T-cell (primary cell): ENCODE data around the gene MYO3A. TPM values are rescaled to one million over a fixed set of nuclear protein-coding genes. Genes with fewer than 3 reads are reported as not detected.

Experiments used
- ATAC-seq, 4 experiments: fragments of 200-7000 bp in 3 of 4; fragments of 150-1000 bp in 1 of 4; cut with Tn5 transposase; replicated peaks in 1 of 4; 1 replicate in 3 of 4; 2 replicates in 1 of 4; pipeline ENCODE4 v1.10.0; 2021; ENCODE audit warnings: moderate library complexity in 3 of 4, mild to moderate bottlenecking in 2 of 4, moderate number of reproducible peaks in 1 of 4
- CTCF ChIA-PET, 2 donors: fragments of 300-600 bp; sonication (Branson Sonifier 250); formaldehyde crosslinking; loops; one replicate each; lab custom pipeline; 2022; ENCODE audit warnings: antibody characterized with exemption in 2 of 2; lab: Charles Lee
- POLR2A ChIA-PET, 2 donors: fragments of 300-600 bp; sonication (Branson Sonifier 250); formaldehyde crosslinking; loops; one replicate each; lab custom pipeline; 2022; ENCODE audit warnings: antibody characterized with exemption in 2 of 2; lab: Charles Lee
- DNase-seq, 35 experiments: peaks; one replicate each; pipeline versions ENCODE4 v3.0.0 to v3.0.0-alpha.2; 2013 to 2023
- H3K27ac ChIP-seq: one replicate; pipeline ENCODE4 v1.5.1; 2013; ENCODE audit warnings: low read length
- H3K27me3 ChIP-seq, 2 experiments: replicated peaks in 1 of 2; 1 replicate in 1 of 2; 2 replicates in 1 of 2; pipeline versions ENCODE4 v1.6.1 to v1.7.0; 2013; ENCODE audit warnings: low read length in 1 of 2, mixed read lengths in 1 of 2; ENCODE audit not compliant: control insufficient read depth in 2 of 2, insufficient read depth in 2 of 2; ENCODE audit errors: extremely low read depth in 1 of 2
- H3K36me3 ChIP-seq, 2 donors: 1 replicate in 1 of 2; 2 replicates in 1 of 2; pipeline versions ENCODE4 v1.6.1 to v1.7.0; 2013; ENCODE audit warnings: low read length in 1 of 2; ENCODE audit not compliant: control insufficient read depth in 2 of 2, insufficient read depth in 1 of 2; ENCODE audit errors: extremely low read depth in 1 of 2
- H3K4me1 ChIP-seq, 2 experiments: 1 replicate in 1 of 2; 2 replicates in 1 of 2; pipeline versions ENCODE4 v1.6.1 to v1.7.0; 2013; ENCODE audit warnings: low read length in 2 of 2, mixed read lengths in 1 of 2; ENCODE audit not compliant: insufficient read depth in 2 of 2, control insufficient read depth in 1 of 2; ENCODE audit errors: extremely low read depth in 1 of 2
- H3K4me3 ChIP-seq, 2 donors: 1 replicate in 1 of 2; 2 replicates in 1 of 2; pipeline versions ENCODE4 v1.5.1 to v1.7.0; 2013; ENCODE audit warnings: mild to moderate bottlenecking in 2 of 2, low read length in 1 of 2, moderate library complexity in 1 of 2; ENCODE audit not compliant: control insufficient read depth in 1 of 2; ENCODE audit errors: extremely low read depth in 1 of 2
- H3K9me3 ChIP-seq: 2 replicates; pipeline ENCODE4 v1.7.0; 2013
- H3K27ac Mint-ChIP-seq, 2 donors: one replicate each; pipeline ENCODE4 v1.8.0; 2020 to 2021; ENCODE audit warnings: mild to moderate bottlenecking in 2 of 2, mixed read lengths in 2 of 2
- H3K27me3 Mint-ChIP-seq, 2 donors: one replicate each; pipeline ENCODE4 v1.8.0; 2021 to 2022; ENCODE audit warnings: mixed read lengths in 2 of 2
- H3K36me3 Mint-ChIP-seq: one replicate; pipeline ENCODE4 v1.8.0; 2021; ENCODE audit warnings: mixed read lengths
- H3K4me1 Mint-ChIP-seq, 3 donors: one replicate each; pipeline ENCODE4 v1.8.0; 2020 to 2022; ENCODE audit warnings: mixed read lengths in 3 of 3, mild to moderate bottlenecking in 1 of 3
- H3K4me3 Mint-ChIP-seq, 3 donors: one replicate each; pipeline ENCODE4 v1.8.0; 2020 to 2022; ENCODE audit warnings: mild to moderate bottlenecking in 3 of 3, mixed read lengths in 3 of 3, moderate library complexity in 3 of 3
- H3K9me3 Mint-ChIP-seq, 3 donors: one replicate each; pipeline ENCODE4 v1.8.0; 2020 to 2022; ENCODE audit warnings: mixed read lengths in 3 of 3
- WGBS: methylation state at CpG from one replicate; pipeline ENCODE4 v1.1.5; 2013; ENCODE audit warnings: missing lambda C conversion rate; ENCODE audit not compliant: insufficient coverage; 5-methylcytosine and 5-hydroxymethylcytosine counted together
- total RNA-seq, 35 experiments: library from RNA in 6 of 35; stranded (reverse) in 6 of 35; fragments of 120-200 nt in 1 of 35; gene quantifications; one replicate each; pipeline versions ENCODE4 v1.2.1 to v1.2.4 and lab custom pipeline; 2013 to 2026

The MYO3A gene
- total RNA-seq, 5 donors from 2014 or later (not counting 1 experiment from before 2014, with no cell fraction given): 0.16 to 0.46 TPM; not detected in 3

GRCh38 chr10:25938405-25938804 is 4.4 kb downstream of the MYO3A start:
- Mint-ChIP-seq H3K4me1 (peaks cover 5 to 10% (median 8%) of the 10 kb centered on the region in 3 donors), H3K9me3 (no peaks in the 10 kb centered on the region), H3K4me3 (no peak overlapping the region), H3K27me3 (peaks cover 30 to 49% of the 10 kb centered on the region in 2 donors), H3K27ac (no peak overlapping the region), H3K36me3 (no peaks in the 10 kb centered on the region)
- no peak overlapping the region for H3K27ac ChIP-seq
- POLR2A ChIA-PET: no interaction called here
- ATAC-seq (no peak), DNase-seq (no peak)
- peaks cover 3% of the 10 kb centered on the region for H3K9me3 ChIP-seq
- H3K27me3 ChIP-seq: peaks cover 8 to 15% of the 10 kb centered on the region in 2 experiments
- no peaks in the 10 kb centered on the region for H3K36me3 ChIP-seq
- peaks cover 0 to 8% of the 10 kb centered on the region in 2 experiments for H3K4me1 ChIP-seq
- CTCF ChIA-PET: no interaction called here
- no peak overlapping the region for H3K4me3 ChIP-seq

GRCh38 chr10:25944771-25945170 is 10.7 kb downstream of the MYO3A start:
- Histone ChIP-seq H3K4me1 (no peaks in the 10 kb centered on the region), H3K9me3 (no peaks in the 10 kb centered on the region), H3K36me3 (no peaks in the 10 kb centered on the region), H3K4me3 (no peak overlapping the region), H3K27me3 (no peaks in the 10 kb centered on the region), H3K27ac (no peak overlapping the region)
- H3K36me3 Mint-ChIP-seq: no peaks in the 10 kb centered on the region
- CTCF ChIA-PET: no interaction called here
- DNase-seq: no peak
- POLR2A ChIA-PET: no interaction called here
- no CpG with 5 or more reads among the region's 2 CpGs for WGBS
- H3K4me1 Mint-ChIP-seq: no peaks in the 10 kb centered on the region
- peaks cover 8 to 31% of the 10 kb centered on the region in 2 donors for H3K27me3 Mint-ChIP-seq
- no peak for ATAC-seq
- no peak overlapping the region for H3K4me3 Mint-ChIP-seq
- no peak overlapping the region for H3K27ac Mint-ChIP-seq
- H3K9me3 Mint-ChIP-seq: peaks cover 7 to 15% (median 8%) of the 10 kb centered on the region in 3 donors

GRCh38 chr10:25952857-25953256 is 18.8 kb downstream of the MYO3A start:
- POLR2A ChIA-PET: no interaction called here
- ATAC-seq (no peak), DNase-seq (no peak)
- H3K9me3 ChIP-seq: no peaks in the 10 kb centered on the region
- Mint-ChIP-seq H3K9me3 (peaks cover 4 to 13% (median 8%) of the 10 kb centered on the region in 3 donors), H3K27ac (no peak overlapping the region), H3K4me3 (no peak overlapping the region), H3K27me3 (peaks cover 4 to 14% of the 10 kb centered on the region in 2 donors), H3K4me1 (no peaks in the 10 kb centered on the region), H3K36me3 (no peaks in the 10 kb centered on the region)
- H3K36me3 ChIP-seq: no peaks in the 10 kb centered on the region
- WGBS: no CpG with 5 or more reads among the region's 2 CpGs
- H3K4me3 ChIP-seq: no peak overlapping the region
- no peaks in the 10 kb centered on the region for H3K4me1 ChIP-seq
- no peak overlapping the region for H3K27ac ChIP-seq
- CTCF ChIA-PET: no interaction called here
- no peaks in the 10 kb centered on the region for H3K27me3 ChIP-seq

- CTCF ChIA-PET: no interaction called here
- ATAC-seq: no peak
Measured at GRCh38 chr10:25954851-25955250, 20.8 kb downstream of the MYO3A start.

GRCh38 chr10:25959540-25960232 is 25.7 kb downstream of the MYO3A start:
- H3K9me3 ChIP-seq: no peaks in the 10 kb centered on the region
- no peak for ATAC-seq
- H3K4me3 ChIP-seq: no peak overlapping the region
- no peaks in the 10 kb centered on the region for H3K27me3 ChIP-seq
- DNase-seq: no peak
- no peak overlapping the region for H3K4me3 Mint-ChIP-seq
- WGBS: 44% methylated on average over 2 of the region's 3 CpGs
- no peak overlapping the region for H3K27ac Mint-ChIP-seq
- POLR2A ChIA-PET: no interaction called here
- no peaks in the 10 kb centered on the region for H3K4me1 Mint-ChIP-seq
- CTCF ChIA-PET: no interaction called here
- H3K27me3 Mint-ChIP-seq: peaks cover 5 to 7% of the 10 kb centered on the region in 2 donors
- no peaks in the 10 kb centered on the region for H3K36me3 Mint-ChIP-seq
- H3K9me3 Mint-ChIP-seq: peaks cover 11 to 23% (median 13%) of the 10 kb centered on the region in 3 donors
- no peak overlapping the region for H3K27ac ChIP-seq
- H3K36me3 ChIP-seq: no peaks in the 10 kb centered on the region
- H3K4me1 ChIP-seq: no peaks in the 10 kb centered on the region

More at GRCh38 chr10:25954851-25955250, 20.8 kb downstream of the MYO3A start:
- Mint-ChIP-seq H3K27ac (no peak overlapping the region), H3K4me3 (no peak overlapping the region), H3K36me3 (no peaks in the 10 kb centered on the region), H3K4me1 (no peaks in the 10 kb centered on the region), H3K9me3 (peaks cover 8 to 23% (median 11%) of the 10 kb centered on the region in 3 donors), H3K27me3 (peaks cover 4 to 13% of the 10 kb centered on the region in 2 donors)
- no CpG with 5 or more reads among the region's 1 CpG for WGBS
- H3K9me3 ChIP-seq: no peaks in the 10 kb centered on the region
- H3K27me3 ChIP-seq: no peaks in the 10 kb centered on the region
- no peak overlapping the region for H3K27ac ChIP-seq
- no peak for DNase-seq
- no peak overlapping the region for H3K4me3 ChIP-seq
- no peaks in the 10 kb centered on the region for H3K36me3 ChIP-seq
- POLR2A ChIA-PET: no interaction called here
- H3K4me1 ChIP-seq: no peaks in the 10 kb centered on the region

- Histone ChIP-seq H3K36me3 (no peaks in the 10 kb centered on the region), H3K4me3 (no peak overlapping the region), H3K9me3 (no peaks in the 10 kb centered on the region), H3K4me1 (no peaks in the 10 kb centered on the region), H3K27ac (no peak overlapping the region), H3K27me3 (peaks cover 0 to 4% of the 10 kb centered on the region in 2 experiments)
- ATAC-seq: no peak
- no peak for DNase-seq
- H3K27me3 Mint-ChIP-seq: peaks cover 13 to 21% of the 10 kb centered on the region in 2 donors
- ChIA-PET POLR2A (no interaction called here), CTCF (no interaction called here)
- peaks cover 0 to under 1% (median 0%) of the 10 kb centered on the region in 3 donors for H3K9me3 Mint-ChIP-seq
- H3K4me1 Mint-ChIP-seq: no peaks in the 10 kb centered on the region
- no peak overlapping the region for H3K4me3 Mint-ChIP-seq
- no peak overlapping the region for H3K27ac Mint-ChIP-seq
- H3K36me3 Mint-ChIP-seq: no peaks in the 10 kb centered on the region
- 55% methylated on average over 1 of the region's 4 CpGs for WGBS
Measured at GRCh38 chr10:25965584-25965983, 31.6 kb downstream of the MYO3A start.
